K562 (cell line): ENCODE measurements around the gene SHISAL2A. TPM values are rescaled to one million over a fixed set of nuclear protein-coding genes. Genes with fewer than 3 reads are reported as not detected.
A peak's percentile ranks its signal among the peaks of the same experiment; 100 is the strongest.

Experiments
- BCOR ChIP-seq: fragments of 450-650 bp; IDR thresholded peaks from 2 replicates; pipeline ENCODE4 v1.6.1; 2016
- CEBPB ChIP-seq: fragments of 450-650 bp; IDR thresholded peaks from 2 replicates; pipeline ENCODE4 v1.6.1; 2016; ENCODE audit warnings: missing genetic modification characterization, missing compliant biosample characterization
- CTBP1 ChIP-seq: fragments of 450-650 bp; IDR thresholded peaks from 2 replicates; pipeline ENCODE4 v1.6.1; 2016; ENCODE audit warnings: borderline replicate concordance
- DACH1 ChIP-seq: fragments of 450-650 bp; IDR thresholded peaks from 2 replicates; pipeline ENCODE4 v1.6.1; 2018; ENCODE audit not compliant: partially characterized antibody
- ERF ChIP-seq: fragments of 450-650 bp; formaldehyde crosslinking; IDR thresholded peaks from 2 replicates; pipeline ENCODE4 v1.4.0; 2020; ENCODE audit warnings: mild to moderate bottlenecking, mixed read lengths
- HIVEP1 ChIP-seq: fragments of 250-450 bp; sonication (Bioruptor Pico); IDR thresholded peaks from 2 replicates; pipeline ENCODE4 v1.4.0; 2020; ENCODE audit warnings: mild to moderate bottlenecking
- HMG20B ChIP-seq: fragments of 250-450 bp; sonication (Bioruptor Pico); IDR thresholded peaks from 2 replicates; pipeline ENCODE4 v1.5.0; 2021; ENCODE audit warnings: mild to moderate bottlenecking
- HNRNPK ChIP-seq: fragments of 200-400 bp; formaldehyde crosslinking; IDR thresholded peaks from one replicate; pipeline ENCODE4 v1.6.1; 2018; ENCODE audit warnings: mild to moderate bottlenecking, low read depth, low read length; ENCODE audit not compliant: poor library complexity, severe bottlenecking
- KAT8 ChIP-seq: fragments of 450-650 bp; IDR thresholded peaks from 2 replicates; pipeline ENCODE4 v1.6.1; 2016; ENCODE audit warnings: low read depth, mild to moderate bottlenecking
- MCM7 ChIP-seq, 2 experiments: fragments of 450-650 bp; IDR thresholded peaks; 2 replicates each; pipeline ENCODE4 v1.6.1; 2016 to 2018
- NFE2L1 ChIP-seq: fragments of 450-650 bp; IDR thresholded peaks from 2 replicates; pipeline ENCODE4 v1.6.1; 2016; ENCODE audit warnings: missing genetic modification characterization, low read depth, mild to moderate bottlenecking, missing compliant biosample characterization, moderate library complexity, borderline replicate concordance
- NFIC ChIP-seq: fragments of 450-650 bp; IDR thresholded peaks from 2 replicates; pipeline ENCODE4 v1.6.1; 2017; ENCODE audit warnings: mild to moderate bottlenecking, inconsistent platforms
- PTRF ChIP-seq: fragments of 450-650 bp; IDR thresholded peaks from 2 replicates; pipeline ENCODE4 v1.6.1; 2016; ENCODE audit warnings: mild to moderate bottlenecking, missing genetic modification characterization, missing compliant biosample characterization
- SMARCA5 ChIP-seq: fragments of 450-650 bp; IDR thresholded peaks from 2 replicates; pipeline ENCODE4 v1.6.1; 2016
- SREBF2 ChIP-seq: sonication (generic); formaldehyde crosslinking; IDR thresholded peaks from 2 replicates; pipeline ENCODE4 v1.4.0; 2020; ENCODE audit warnings: mild to moderate bottlenecking, missing genetic modification reagents
- ZBTB8A ChIP-seq: fragments of 450-650 bp; IDR thresholded peaks from 2 replicates; pipeline ENCODE4 v1.6.1; 2018; ENCODE audit warnings: mild to moderate bottlenecking, moderate library complexity; ENCODE audit not compliant: partially characterized antibody
- ZFX ChIP-seq: sonication (generic); formaldehyde crosslinking; IDR thresholded peaks from 2 replicates; pipeline ENCODE4 v1.8.0; 2022; ENCODE audit warnings: mild to moderate bottlenecking, missing genetic modification reagents, moderate library complexity
- ZNF12 ChIP-seq: sonication (generic); formaldehyde crosslinking; IDR thresholded peaks from 2 replicates; pipeline ENCODE4 v1.4.0; 2020; ENCODE audit warnings: mild to moderate bottlenecking, missing genetic modification reagents
- ZNF551 ChIP-seq: fragments of 250-450 bp; sonication (Bioruptor Pico); IDR thresholded peaks from 2 replicates; pipeline ENCODE4 v1.5.0; 2021; ENCODE audit warnings: mild to moderate bottlenecking, moderate library complexity
- ZNF644 ChIP-seq: fragments of 200-800 bp; sonication (Bioruptor generic); IDR thresholded peaks from 2 replicates; pipeline ENCODE4 v1.6.1; 2016; ENCODE audit warnings: low read depth, missing genetic modification characterization, missing compliant biosample characterization
- ZNF699 ChIP-seq: fragments of 250-450 bp; sonication (Bioruptor Pico); IDR thresholded peaks from 2 replicates; pipeline ENCODE4 v1.8.0; 2021; ENCODE audit warnings: mild to moderate bottlenecking, moderate library complexity; ENCODE audit not compliant: insufficient replicate concordance
- polyA plus RNA-seq, 8 experiments: library from polyadenylated mRNA; depleted of rRNA in 4 of 8; stranded (reverse) in 5 of 8; unstranded in 3 of 8; fragments of >200 nt; fragmentation: Nextera tagmentation in 2 of 8; fragmentation: Illumina TruSeq in 1 of 8; extraction: Ambion mirVana in 2 of 8; extraction: Trizol in 1 of 8; gene quantifications; 2 replicates each; pipeline versions ENCODE4 v1.2.1 to v1.2.3, GENCODE V29; 2011 to 2014; ENCODE audit warnings: inconsistent platforms in 1 of 8, missing spikeins in 1 of 8
- total RNA-seq, 7 experiments: library from RNA; depleted of rRNA in 6 of 7; stranded (reverse); fragments of >200 nt in 6 of 7; fragmentation: Illumina TruSeq in 2 of 7; extraction: Trizol in 2 of 7; gene quantifications; 2 replicates each; pipeline versions ENCODE4 v1.2.1 to v1.2.3, GENCODE V29; 2011 to 2021; ENCODE audit warnings: low replicate concordance in 1 of 7
- TF ChIP-seq, protein P1 (sequence below), 2 experiments: fragments of 450-650 bp in 1 of 2; sonication (generic) in 1 of 2; formaldehyde crosslinking in 1 of 2; IDR thresholded peaks; 2 replicates each; pipeline versions ENCODE4 v1.7.1 to v1.9.0; 2016 to 2022; ENCODE audit warnings: inconsistent platforms in 1 of 2, mild to moderate bottlenecking in 1 of 2, missing genetic modification reagents in 1 of 2

The SHISAL2A gene
- total and polyA plus RNA-seq, 9 of the 15 experiments (the other 6 are each of a cell fraction or from before 2014, with no cell fraction given): 0.11 TPM; not detected in 8

DNA sequence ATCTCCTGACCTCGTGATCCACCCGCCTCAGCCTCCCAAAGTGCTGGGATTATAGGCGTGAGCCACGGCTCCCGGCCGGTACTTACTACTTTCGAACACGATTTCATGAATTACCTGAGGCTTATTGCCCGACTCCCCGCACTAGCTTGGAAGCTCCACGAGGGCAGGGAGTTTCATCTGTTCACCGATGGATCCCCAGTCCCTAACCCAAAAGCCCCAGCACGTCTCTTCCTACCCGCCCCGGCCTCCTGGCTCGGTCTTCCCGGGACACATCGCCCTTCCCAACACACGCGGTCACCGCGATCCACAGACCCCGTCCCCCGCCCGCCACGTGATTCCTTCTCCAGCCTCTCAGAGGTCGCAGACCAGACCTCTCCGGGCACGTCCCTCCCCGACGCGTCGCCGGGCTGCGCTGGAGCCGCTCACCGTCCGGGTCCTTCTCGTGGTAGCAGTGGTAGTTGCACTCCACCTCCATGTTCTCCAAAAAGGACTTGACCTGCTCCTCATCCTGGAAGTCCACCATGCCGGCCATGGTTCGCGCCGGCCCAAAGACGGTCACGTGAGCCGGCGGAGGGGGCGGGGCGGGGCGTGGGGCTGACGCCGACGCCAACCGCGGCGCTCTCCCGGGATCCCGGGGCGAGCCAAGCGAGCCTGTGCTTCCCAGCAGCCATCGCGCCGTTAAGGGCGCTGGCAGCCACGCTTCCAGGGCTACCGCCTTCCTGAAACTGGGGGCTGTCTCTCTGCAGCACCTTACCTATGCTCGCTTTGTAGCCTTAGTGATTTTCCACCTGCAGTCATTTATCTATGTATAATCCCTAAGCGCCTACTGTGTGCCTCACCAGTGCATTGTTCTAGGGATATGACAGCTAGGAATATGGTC is 65.1 kb downstream of the SHISAL2A start, which contains the start of gene COA7 (continued):
- TF ChIP-seq, protein P1, sequence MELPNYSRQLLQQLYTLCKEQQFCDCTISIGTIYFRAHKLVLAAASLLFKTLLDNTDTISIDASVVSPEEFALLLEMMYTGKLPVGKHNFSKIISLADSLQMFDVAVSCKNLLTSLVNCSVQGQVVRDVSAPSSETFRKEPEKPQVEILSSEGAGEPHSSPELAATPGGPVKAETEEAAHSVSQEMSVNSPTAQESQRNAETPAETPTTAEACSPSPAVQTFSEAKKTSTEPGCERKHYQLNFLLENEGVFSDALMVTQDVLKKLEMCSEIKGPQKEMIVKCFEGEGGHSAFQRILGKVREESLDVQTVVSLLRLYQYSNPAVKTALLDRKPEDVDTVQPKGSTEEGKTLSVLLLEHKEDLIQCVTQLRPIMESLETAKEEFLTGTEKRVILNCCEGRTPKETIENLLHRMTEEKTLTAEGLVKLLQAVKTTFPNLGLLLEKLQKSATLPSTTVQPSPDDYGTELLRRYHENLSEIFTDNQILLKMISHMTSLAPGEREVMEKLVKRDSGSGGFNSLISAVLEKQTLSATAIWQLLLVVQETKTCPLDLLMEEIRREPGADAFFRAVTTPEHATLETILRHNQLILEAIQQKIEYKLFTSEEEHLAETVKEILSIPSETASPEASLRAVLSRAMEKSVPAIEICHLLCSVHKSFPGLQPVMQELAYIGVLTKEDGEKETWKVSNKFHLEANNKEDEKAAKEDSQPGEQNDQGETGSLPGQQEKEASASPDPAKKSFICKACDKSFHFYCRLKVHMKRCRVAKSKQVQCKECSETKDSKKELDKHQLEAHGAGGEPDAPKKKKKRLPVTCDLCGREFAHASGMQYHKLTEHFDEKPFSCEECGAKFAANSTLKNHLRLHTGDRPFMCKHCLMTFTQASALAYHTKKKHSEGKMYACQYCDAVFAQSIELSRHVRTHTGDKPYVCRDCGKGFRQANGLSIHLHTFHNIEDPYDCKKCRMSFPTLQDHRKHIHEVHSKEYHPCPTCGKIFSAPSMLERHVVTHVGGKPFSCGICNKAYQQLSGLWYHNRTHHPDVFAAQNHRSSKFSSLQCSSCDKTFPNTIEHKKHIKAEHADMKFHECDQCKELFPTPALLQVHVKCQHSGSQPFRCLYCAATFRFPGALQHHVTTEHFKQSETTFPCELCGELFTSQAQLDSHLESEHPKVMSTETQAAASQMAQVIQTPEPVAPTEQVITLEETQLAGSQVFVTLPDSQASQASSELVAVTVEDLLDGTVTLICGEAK (IDR thresholded peaks at IDR 0.05): no peak
- TF ChIP-seq, protein P1 (CRISPR knock-in tag; IDR thresholded peaks at IDR 0.05): 0 out of 2 replicates have a peak, but pooled peaks have one; percentile 43
- no peak for TF ChIP-seq ERF
- no peak for TF ChIP-seq HMG20B (CRISPR knock-in tag)
- no peak for TF ChIP-seq SMARCA5
- no peak for TF ChIP-seq CEBPB (tag)
- TF ChIP-seq ZFX (CRISPR knock-in tag): peak; percentile 68
- no peak for TF ChIP-seq ZNF699 (CRISPR knock-in tag)
- no peak for TF ChIP-seq KAT8
- peak; percentile 94; the same call in 1 of the 2 replicates for TF ChIP-seq SREBF2 (CRISPR knock-in tag)
- TF ChIP-seq ZNF12 (CRISPR knock-in tag): peak; percentile 81; the same call in 1 of the 2 replicates
- TF ChIP-seq BCOR: no peak
- no peak for TF ChIP-seq ZBTB8A
- no peak for TF ChIP-seq HNRNPK
- TF ChIP-seq ZNF644 (tag): no peak
- no peak for TF ChIP-seq ZNF551
- no peak; the same call in 1 of the 2 replicates for TF ChIP-seq NFIC
- no peak for TF ChIP-seq HIVEP1 (CRISPR knock-in tag)
- TF ChIP-seq CTBP1: peak; percentile 45
- no peak for TF ChIP-seq DACH1
- TF ChIP-seq NFE2L1: no peak
- no peak for TF ChIP-seq PTRF (tag)
- no peak for TF ChIP-seq MCM7 (IDR thresholded peaks at IDR 0.05)
